Measurements from ENCODE around the gene PNMA8C.

PNMA8C gene

GRCh38 chr19:46428239-46429135 is at the start of gene PNMA8C:
Gene PNMA8C (minus strand): TSS chr19:46428936. CDS start chr19:46428359, 577 bp downstream.
- no peak for DNase-seq (ENCODE audit: low read depth)
- no peak for TF ChIP-seq CTCF (IDR thresholded peaks at IDR 0.05; ENCODE audit: control insufficient read depth, insufficient read depth, low read depth, low read length, missing control alignments)
- H3K4me3 ChIP-seq (ENCODE audit: control insufficient read depth, low read depth, low read length), result no peak within 1 kb of the TSS

GRCh38 chr19:46475986-46476385 is 47.2 kb upstream of the PNMA8C start:
- H3K4me3 ChIP-seq (ENCODE audit: control insufficient read depth, low read depth, low read length), result no peak overlapping the region
- DNase-seq (ENCODE audit: low read depth), result no peak
- TF ChIP-seq CTCF (IDR thresholded peaks at IDR 0.05; ENCODE audit: control insufficient read depth, insufficient read depth, low read depth, low read length, missing control alignments), result no peak

DNA sequence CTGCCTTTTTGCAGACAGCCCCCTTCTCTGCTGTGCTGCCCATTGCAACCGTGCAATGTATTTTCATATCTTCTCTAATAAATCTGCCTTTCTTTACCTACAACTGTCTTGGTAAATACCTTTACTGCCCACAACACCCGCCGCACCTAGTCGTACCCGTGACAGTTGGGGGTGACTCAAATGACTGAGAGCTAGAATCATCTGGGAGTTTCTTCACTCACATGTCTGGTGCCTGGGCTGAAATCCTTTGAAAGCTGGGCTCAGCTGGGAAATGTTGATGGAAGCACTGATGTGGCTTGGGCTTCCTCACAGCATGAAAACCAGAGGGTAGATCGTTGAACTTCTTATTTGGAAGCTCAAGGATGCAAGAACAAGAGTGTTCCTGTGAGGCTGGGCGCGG is 45.5 kb upstream of the PNMA8C start:
- no peak overlapping the region for H3K4me3 ChIP-seq (ENCODE audit: control insufficient read depth, low read depth, low read length)
- DNase-seq (ENCODE audit: low read depth), result no peak
- no peak for TF ChIP-seq CTCF (IDR thresholded peaks at IDR 0.05; ENCODE audit: control insufficient read depth, insufficient read depth, low read depth, low read length, missing control alignments)

DNA sequence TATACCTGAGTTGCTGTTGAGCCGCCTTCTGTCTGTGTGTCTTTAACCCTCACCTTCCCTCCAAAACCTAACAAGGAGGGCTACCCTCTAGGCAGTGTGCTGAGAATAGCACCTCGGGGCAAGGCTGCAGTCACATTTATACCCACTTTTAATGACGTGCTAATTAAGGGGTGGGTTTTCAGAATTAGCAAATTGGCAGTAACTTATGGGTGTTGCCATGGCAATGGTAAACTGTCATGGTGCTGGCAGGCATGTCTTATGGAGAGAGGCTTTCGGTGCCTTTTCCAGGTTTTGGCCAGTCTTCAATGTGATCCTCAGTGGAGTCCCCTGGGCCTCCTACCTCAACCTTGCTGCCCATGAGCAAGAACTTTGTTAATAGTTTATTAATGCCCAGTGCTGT is 43.9 kb upstream of the PNMA8C start:
- no peak for DNase-seq (ENCODE audit: low read depth)
- no peak overlapping the region for H3K4me3 ChIP-seq (ENCODE audit: control insufficient read depth, low read depth, low read length)
- TF ChIP-seq CTCF (IDR thresholded peaks at IDR 0.05; ENCODE audit: control insufficient read depth, insufficient read depth, low read depth, low read length, missing control alignments), result no peak

- peak overlapping the region; percentile 35 for H3K4me3 ChIP-seq (ENCODE audit: control insufficient read depth, low read depth, low read length)
- TF ChIP-seq CTCF (IDR thresholded peaks at IDR 0.05; ENCODE audit: control insufficient read depth, insufficient read depth, low read depth, low read length, missing control alignments), result no peak
- no peak for DNase-seq (ENCODE audit: low read depth)
Observed at GRCh38 chr19:46471811-46472543, 43.2 kb upstream of the PNMA8C start.

DNA sequence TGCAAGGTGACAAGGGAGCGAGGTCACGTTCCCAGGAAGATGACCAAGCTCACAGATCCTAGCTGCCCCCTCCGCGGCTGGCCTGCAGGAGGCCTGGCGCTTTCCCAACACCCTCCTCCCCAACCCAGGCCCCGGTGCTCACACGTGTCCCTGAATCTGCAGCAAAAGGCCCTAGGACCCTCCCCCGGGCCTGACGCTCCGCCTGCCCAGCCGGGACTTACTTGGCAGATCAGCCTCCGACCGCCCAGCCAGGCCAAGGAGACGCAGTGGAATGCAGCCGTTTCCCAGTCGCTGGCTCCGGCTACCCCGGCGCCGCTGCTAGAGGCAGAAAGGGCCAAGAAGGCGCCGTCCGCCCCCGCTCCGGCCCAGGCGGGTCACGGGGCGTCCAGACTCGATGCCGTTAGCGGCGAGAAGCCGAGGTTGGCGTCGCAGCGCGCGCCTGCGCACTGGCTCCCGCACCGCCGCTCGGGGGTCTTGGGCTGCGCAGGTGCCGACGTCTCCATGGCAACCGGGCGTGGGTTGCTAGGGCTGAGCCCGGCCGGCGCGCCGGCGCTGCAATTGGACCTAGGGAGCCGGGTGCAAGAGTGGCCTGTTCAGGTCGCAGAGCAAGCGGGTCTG is 42.5 kb upstream of the PNMA8C start, which contains the start of gene PNMA8A:
PNMA8A (minus strand) TSS at position 448 of the 618 bp plus-strand sequence. CDS start 528 bp downstream, outside the sequence.
- peak within 1 kb of the TSS; percentile 35 for H3K4me3 ChIP-seq (ENCODE audit: control insufficient read depth, low read depth, low read length)
- TF ChIP-seq CTCF (IDR thresholded peaks at IDR 0.05; ENCODE audit: control insufficient read depth, insufficient read depth, low read depth, low read length, missing control alignments), result peak; percentile 1
- DNase-seq (ENCODE audit: low read depth), result no peak
